Glutamatergic neuron (in vitro differentiated cells): Measurements from ENCODE around the gene SCMH1. TPM values are rescaled to one million over a fixed set of nuclear protein-coding genes. Genes with fewer than 3 reads are reported as not detected.

Experiments used
- DNase-seq: peaks from one replicate; pipeline ENCODE4 v3.0.0; 2022
- H3K27ac Mint-ChIP-seq: one replicate; pipeline ENCODE4 v1.8.0; 2020; ENCODE audit warnings: mild to moderate bottlenecking, mixed read lengths, inconsistent platforms; ENCODE audit not compliant: unreplicated experiment
- H3K27me3 Mint-ChIP-seq: one replicate; pipeline ENCODE4 v1.8.0; 2020; ENCODE audit warnings: mild to moderate bottlenecking, moderate library complexity, mixed read lengths, inconsistent platforms; ENCODE audit not compliant: unreplicated experiment
- H3K36me3 Mint-ChIP-seq: one replicate; pipeline ENCODE4 v1.8.0; 2020; ENCODE audit warnings: mild to moderate bottlenecking, mixed read lengths, inconsistent platforms; ENCODE audit not compliant: unreplicated experiment
- H3K4me1 Mint-ChIP-seq: one replicate; pipeline ENCODE4 v1.8.0; 2020; ENCODE audit warnings: mild to moderate bottlenecking, low read depth, mixed read lengths, inconsistent platforms; ENCODE audit not compliant: unreplicated experiment
- H3K4me3 Mint-ChIP-seq: one replicate; pipeline ENCODE4 v1.8.0; 2020; ENCODE audit warnings: mild to moderate bottlenecking, mixed read lengths, inconsistent platforms; ENCODE audit not compliant: unreplicated experiment
- H3K9me3 Mint-ChIP-seq: one replicate; pipeline ENCODE4 v1.8.0; 2020; ENCODE audit warnings: mild to moderate bottlenecking, moderate library complexity, mixed read lengths, inconsistent platforms; ENCODE audit not compliant: unreplicated experiment
- CTCF ChIP-seq: fragments of 200-600 bp; sonication (generic); IDR thresholded peaks from one replicate; pipeline ENCODE4 v1.5.0; 2021; ENCODE audit not compliant: partially characterized antibody, unreplicated experiment
- total RNA-seq: library from RNA; stranded (reverse); fragmentation: NEBNext Ultra II Directional; extraction: Animal tissue kit (Norgen Biotek cat#: 25700); gene quantifications from one replicate; pipeline ENCODE4 v1.2.1, GENCODE V29; 2021; ENCODE audit not compliant: unreplicated experiment

SCMH1 gene
- total RNA-seq, 1 donor from 2014 or later, result 17.8 TPM

- Mint-ChIP-seq H3K27ac (no peak overlapping the region), H3K27me3 (peaks cover 2% of the 10 kb centered on the region), H3K36me3 (no peaks in the 10 kb centered on the region), H3K4me3 (no peak overlapping the region), H3K9me3 (peaks cover 4% of the 10 kb centered on the region), H3K4me1 (no peaks in the 10 kb centered on the region)
- TF ChIP-seq CTCF, result no peak
- no peak for DNase-seq
These were observed 195.7 kb downstream of the SCMH1 start for GRCh38 chr1:41046347-41046775.

GRCh38 chr1:41045740-41046139 lies 196.4 kb downstream of the SCMH1 start:
- TF ChIP-seq CTCF, result no peak
- Mint-ChIP-seq H3K9me3 (peaks cover 4% of the 10 kb centered on the region), H3K4me1 (no peaks in the 10 kb centered on the region), H3K36me3 (no peaks in the 10 kb centered on the region), H3K27ac (no peak overlapping the region), H3K4me3 (no peak overlapping the region), H3K27me3 (peaks cover 2% of the 10 kb centered on the region)
- DNase-seq, result no peak

- peaks cover 4% of the 10 kb centered on the region for H3K9me3 Mint-ChIP-seq
- no peak for DNase-seq
- no peaks in the 10 kb centered on the region for H3K36me3 Mint-ChIP-seq
- no peak overlapping the region for H3K27ac Mint-ChIP-seq
- no peak overlapping the region for H3K4me3 Mint-ChIP-seq
- peaks cover 2% of the 10 kb centered on the region for H3K27me3 Mint-ChIP-seq
- H3K4me1 Mint-ChIP-seq, result no peaks in the 10 kb centered on the region
- no peak for TF ChIP-seq CTCF
These were observed 197.9 kb downstream of the SCMH1 start for GRCh38 chr1:41044187-41044586.

- H3K4me3 Mint-ChIP-seq, result no peak overlapping the region
- DNase-seq, result no peak
- no peaks in the 10 kb centered on the region for H3K4me1 Mint-ChIP-seq
- no peak overlapping the region for H3K27ac Mint-ChIP-seq
- no peak for TF ChIP-seq CTCF
- H3K36me3 Mint-ChIP-seq, result no peaks in the 10 kb centered on the region
- peaks cover under 1% of the 10 kb centered on the region for H3K9me3 Mint-ChIP-seq
- no peaks in the 10 kb centered on the region for H3K27me3 Mint-ChIP-seq
These were observed 200.4 kb downstream of the SCMH1 start for GRCh38 chr1:41041614-41042270.

- Mint-ChIP-seq H3K36me3 (no peaks in the 10 kb centered on the region), H3K4me1 (no peaks in the 10 kb centered on the region), H3K9me3 (no peaks in the 10 kb centered on the region), H3K27ac (no peak overlapping the region), H3K27me3 (no peaks in the 10 kb centered on the region), H3K4me3 (no peak overlapping the region)
- DNase-seq, result no peak
- TF ChIP-seq CTCF, result no peak
These were observed 204.0 kb downstream of the SCMH1 start for GRCh38 chr1:41038110-41038509.
